Activated naive CD4-positive, alpha-beta T cell treated with anti-CD3 and anti-CD28 coated beads, Interleukin-2, amount 50 U/mL, for 72 hours (primary cell): Measurements from ENCODE around the gene PRSS3. TPM values are rescaled to one million over a fixed set of nuclear protein-coding genes. Genes with fewer than 3 reads are reported as not detected.
"Not testable (repeated sequence)": the region's sequence is repeated elsewhere in the genome, so short reads cannot be mapped to it uniquely, and the experiment has no call there.

Experiments
- ATAC-seq, 2 donors: fragments of 150-1000 bp; cut with Tn5 transposase; 2 replicates each; pipeline ENCODE4 v1.10.0; 2021; ENCODE audit warnings: mild to moderate bottlenecking in 2 of 2, moderate library complexity in 2 of 2
- DNase-seq, 2 donors: peaks; one replicate each; pipeline ENCODE4 v3.0.0; 2021 to 2022; ENCODE audit warnings: low spot score in 2 of 2
- H3K27ac Mint-ChIP-seq, 2 donors: one replicate each; pipeline ENCODE4 v1.8.0; 2022; ENCODE audit warnings: mild to moderate bottlenecking in 2 of 2, mixed read lengths in 2 of 2
- H3K36me3 Mint-ChIP-seq, 2 donors: one replicate each; pipeline ENCODE4 v1.8.0; 2022; ENCODE audit warnings: mixed read lengths in 2 of 2
- H3K9me3 Mint-ChIP-seq, 2 donors: one replicate each; pipeline ENCODE4 v1.8.0; 2022; ENCODE audit warnings: mixed read lengths in 2 of 2
- total RNA-seq, 2 donors: library from RNA; stranded (reverse); gene quantifications; one replicate each; pipeline ENCODE4 v1.2.3, GENCODE V29; 2022

PRSS3 gene
- total RNA-seq, 2 donors from 2014 or later = not detected

- ATAC-seq (peak; percentile 86 to 87), DNase-seq (peak in 1 of 2 donors; percentile 49)
- Mint-ChIP-seq H3K27ac (no peak overlapping the region), H3K36me3 (no peaks in the 10 kb centered on the region), H3K9me3 (no peaks in the 10 kb centered on the region)
Observed at GRCh38 chr9:33778700-33779351, 16.5 kb upstream of the PRSS3 start.

DNA sequence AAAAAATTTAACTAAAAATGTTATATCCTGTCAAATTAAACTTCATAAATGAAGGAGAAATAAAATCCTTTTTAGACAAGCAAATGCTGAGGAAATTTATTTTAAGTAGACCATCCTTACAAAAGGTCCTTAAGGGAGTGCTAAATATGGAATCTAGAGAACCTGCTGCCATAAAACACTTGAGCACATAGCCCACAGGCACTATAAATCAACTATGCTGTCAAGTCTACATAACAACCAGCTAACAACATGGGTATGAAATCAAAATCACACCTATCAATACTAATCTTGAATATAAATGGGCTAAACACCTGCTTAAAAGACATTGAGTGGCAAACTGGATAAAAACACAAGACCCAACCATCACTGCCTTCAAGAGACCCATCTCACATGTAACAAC, 15.1 kb upstream of the PRSS3 start:
- DNase-seq (no peak), ATAC-seq (no peak)
- H3K27ac Mint-ChIP-seq = no peak overlapping the region
- H3K9me3 Mint-ChIP-seq = no peaks in the 10 kb centered on the region
- H3K36me3 Mint-ChIP-seq = no peaks in the 10 kb centered on the region

GRCh38 chr9:33781736-33782135, 13.6 kb upstream of the PRSS3 start:
- Mint-ChIP-seq H3K9me3 (no peaks in the 10 kb centered on the region), H3K27ac (no peak overlapping the region), H3K36me3 (no peaks in the 10 kb centered on the region)
- ATAC-seq (no peak), DNase-seq (no peak)

- DNase-seq = no peak
- no peak for ATAC-seq
- no peak overlapping the region for H3K27ac Mint-ChIP-seq
- no peaks in the 10 kb centered on the region for H3K36me3 Mint-ChIP-seq
- no peaks in the 10 kb centered on the region for H3K9me3 Mint-ChIP-seq
Observed at GRCh38 chr9:33782395-33783152, 12.8 kb upstream of the PRSS3 start.

DNA sequence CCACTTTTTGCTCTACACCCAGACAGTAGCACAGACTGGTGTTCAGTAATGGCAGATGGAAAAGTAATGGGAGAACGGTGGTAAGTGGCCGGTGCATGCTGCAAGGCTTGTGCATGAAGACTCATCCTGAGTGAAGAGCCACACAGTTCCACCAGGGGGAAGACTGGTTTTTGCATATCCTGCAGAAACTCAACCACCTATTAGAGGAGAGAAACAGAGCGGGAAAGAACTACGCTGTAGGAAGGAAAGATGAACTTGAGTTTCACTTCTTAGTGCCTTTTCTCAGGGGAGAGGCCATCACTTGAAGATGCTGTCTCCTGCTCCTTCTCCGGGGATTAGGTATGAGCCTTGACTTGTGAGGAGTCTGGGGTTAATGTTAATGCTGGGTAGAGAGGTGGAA, 9.4 kb upstream of the PRSS3 start:
- no peaks in the 10 kb centered on the region for H3K9me3 Mint-ChIP-seq
- H3K36me3 Mint-ChIP-seq = no peaks in the 10 kb centered on the region
- no peak for ATAC-seq
- no peak overlapping the region for H3K27ac Mint-ChIP-seq
- no peak for DNase-seq

GRCh38 chr9:33786681-33787080, 8.7 kb upstream of the PRSS3 start:
- DNase-seq (no peak), ATAC-seq (no peak)
- Mint-ChIP-seq H3K27ac (no peak overlapping the region), H3K9me3 (no peaks in the 10 kb centered on the region), H3K36me3 (no peaks in the 10 kb centered on the region)

DNA sequence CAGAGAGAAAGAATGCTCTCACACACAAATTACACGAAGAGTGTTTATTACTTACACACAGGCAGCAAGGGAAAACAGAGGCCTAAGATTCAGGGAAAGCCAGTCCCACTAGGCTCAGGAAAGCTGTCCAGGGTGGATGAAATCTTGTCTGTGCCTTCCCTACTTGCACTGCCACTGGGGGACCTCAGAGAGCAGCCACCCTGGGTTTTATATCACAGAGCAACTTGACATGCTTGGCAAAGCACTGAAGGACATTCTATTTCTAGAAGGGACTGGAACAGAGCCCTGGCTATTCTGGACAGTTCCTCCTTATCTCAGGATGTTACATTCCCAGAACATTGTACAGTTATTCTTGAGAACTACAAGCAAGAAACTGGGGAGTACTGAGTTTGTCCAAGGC, 7.5 kb upstream of the PRSS3 start:
- ATAC-seq (no peak), DNase-seq (no peak)
- H3K27ac Mint-ChIP-seq = no peak overlapping the region
- H3K36me3 Mint-ChIP-seq = no peaks in the 10 kb centered on the region
- H3K9me3 Mint-ChIP-seq = no peaks in the 10 kb centered on the region

DNA sequence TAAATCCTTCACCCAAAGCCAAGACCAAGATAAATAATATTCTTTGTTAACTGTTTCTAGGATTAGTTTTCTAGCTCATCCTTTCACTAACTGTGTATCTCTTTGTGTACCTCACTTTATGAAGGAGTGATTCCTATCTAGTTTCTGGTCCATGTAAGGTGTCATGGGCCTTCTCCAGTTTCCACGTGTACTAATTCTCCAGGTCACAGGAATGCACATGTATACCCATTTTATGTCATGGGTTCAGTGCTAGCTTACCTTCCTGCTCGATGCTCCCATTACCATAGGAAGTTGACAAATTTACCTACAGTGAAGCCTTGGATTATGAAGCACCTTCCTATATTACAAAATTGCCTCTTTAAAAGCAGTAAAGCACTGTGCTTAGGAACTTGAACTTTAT, 5.9 kb upstream of the PRSS3 start:
- ATAC-seq, DNase-seq, H3K9me3 Mint-ChIP-seq: not testable (repeated sequence)

DNA sequence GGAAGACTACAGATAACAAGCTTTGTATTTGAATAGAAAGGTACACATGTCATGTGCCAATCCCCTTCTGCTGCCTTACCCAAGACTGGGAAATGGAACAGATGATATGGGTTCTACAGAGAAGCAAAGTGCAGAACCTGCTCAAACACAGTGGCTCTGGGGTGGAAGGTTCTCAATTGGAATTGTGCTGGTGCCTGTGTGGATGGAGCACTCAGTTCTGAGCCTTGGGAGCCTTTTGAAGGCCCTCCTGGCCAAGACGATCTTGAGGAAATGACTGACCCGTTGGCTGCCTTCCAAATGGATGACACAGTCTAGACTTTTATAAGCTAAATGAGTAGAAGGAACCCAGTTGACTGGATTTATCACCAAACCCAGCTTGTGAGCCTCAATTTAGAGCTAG, 4.2 kb upstream of the PRSS3 start:
- Mint-ChIP-seq H3K27ac (no peak overlapping the region), H3K9me3 (no peaks in the 10 kb centered on the region), H3K36me3 (no peaks in the 10 kb centered on the region)
- ATAC-seq (no peak), DNase-seq (no peak)

More for the DNA sequence above, 5.9 kb upstream of the PRSS3 start:
- H3K36me3 Mint-ChIP-seq, H3K27ac Mint-ChIP-seq: not testable (repeated sequence)

DNA sequence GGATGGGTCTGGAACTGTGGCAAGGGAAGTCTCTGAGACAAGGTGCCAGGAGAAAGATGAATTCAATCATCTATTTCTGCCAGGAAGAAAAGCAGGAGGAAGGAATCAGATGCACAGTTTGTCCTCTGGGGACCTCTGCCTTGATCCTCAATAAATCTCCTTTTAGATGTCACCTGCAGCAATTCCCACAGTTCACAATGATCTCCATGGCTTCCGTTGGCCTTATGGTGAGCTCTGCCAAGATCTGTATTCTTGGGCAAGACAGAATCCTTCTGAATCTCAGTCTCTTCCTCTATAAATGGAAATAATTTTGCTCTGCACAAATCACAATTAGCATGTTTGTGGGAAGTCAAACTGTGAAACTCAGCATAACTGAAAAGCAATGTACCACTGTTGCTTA, 1.9 kb upstream of the PRSS3 start:
- not testable (repeated sequence) for ATAC-seq, DNase-seq, H3K9me3 Mint-ChIP-seq, H3K36me3 Mint-ChIP-seq, H3K27ac Mint-ChIP-seq

DNA sequence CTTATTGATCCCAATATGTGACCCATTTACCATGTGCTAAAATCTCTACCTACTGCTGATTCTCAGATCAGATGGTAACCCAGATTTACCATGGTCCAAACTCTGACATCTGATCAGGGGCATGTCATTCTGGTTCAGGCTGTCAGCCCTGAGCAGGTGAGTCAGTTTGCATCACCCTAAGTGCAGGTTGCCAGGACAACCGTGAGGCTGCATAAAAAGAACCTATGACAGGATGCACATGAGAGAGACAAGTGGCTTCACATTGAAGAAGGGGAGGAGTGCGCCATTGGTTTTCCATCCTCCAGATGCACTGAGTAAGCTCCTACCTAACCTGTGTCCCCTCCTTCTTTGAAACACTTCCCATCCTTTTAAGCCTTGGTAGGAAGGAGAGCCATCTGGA, 801 bp upstream of the PRSS3 start:
- DNase-seq (no peak), ATAC-seq (peak; percentile 70 to 80)
- H3K36me3 Mint-ChIP-seq = no peaks in the 10 kb centered on the region
- no peaks in the 10 kb centered on the region for H3K9me3 Mint-ChIP-seq
- no peak overlapping the region for H3K27ac Mint-ChIP-seq

DNA sequence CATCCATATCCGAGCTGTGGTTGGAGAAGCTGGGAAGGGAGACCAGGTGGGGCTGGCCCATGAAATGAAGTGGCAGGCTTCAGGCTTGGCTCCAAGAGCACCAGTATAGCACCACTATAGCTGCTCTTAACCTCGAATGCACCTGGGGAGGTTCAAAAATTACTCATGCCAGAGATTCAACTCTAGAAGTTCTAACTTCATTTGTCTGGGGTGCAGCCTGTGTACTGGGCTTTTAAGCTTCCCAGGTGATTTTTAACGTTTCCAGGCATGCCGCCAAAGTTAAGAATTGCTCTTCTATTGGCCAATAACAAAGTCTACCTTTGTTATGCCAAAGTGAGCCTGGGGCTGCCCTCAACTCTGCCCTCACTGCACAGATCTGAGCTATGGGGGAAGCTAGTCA, 458 bp downstream of the PRSS3 start:
- ATAC-seq (peak in 1 of 2 donors; percentile 24), DNase-seq (no peak)
- Mint-ChIP-seq H3K27ac (peak overlapping the region in 1 of 2 donors; percentile 5), H3K36me3 (no peaks in the 10 kb centered on the region), H3K9me3 (no peaks in the 10 kb centered on the region)

DNA sequence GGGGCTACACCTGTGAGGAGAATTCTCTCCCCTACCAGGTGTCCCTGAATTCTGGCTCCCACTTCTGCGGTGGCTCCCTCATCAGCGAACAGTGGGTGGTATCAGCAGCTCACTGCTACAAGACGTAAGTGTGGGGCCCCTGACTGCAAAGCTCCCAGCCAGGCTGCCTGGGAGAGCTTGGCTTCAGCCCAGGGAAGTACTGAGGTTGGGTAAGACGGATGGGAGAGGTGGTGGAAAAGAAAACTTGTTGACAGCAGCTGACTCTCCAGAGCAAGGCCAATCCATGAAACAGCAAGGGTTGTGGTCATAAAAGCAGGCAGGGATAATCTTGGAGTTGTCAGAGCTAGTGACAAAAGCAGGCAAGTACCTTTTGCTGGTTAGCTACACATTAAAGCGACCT, 1.3 kb downstream of the PRSS3 start:
- not testable (repeated sequence) for H3K9me3 Mint-ChIP-seq, H3K27ac Mint-ChIP-seq, DNase-seq, H3K36me3 Mint-ChIP-seq, ATAC-seq

DNA sequence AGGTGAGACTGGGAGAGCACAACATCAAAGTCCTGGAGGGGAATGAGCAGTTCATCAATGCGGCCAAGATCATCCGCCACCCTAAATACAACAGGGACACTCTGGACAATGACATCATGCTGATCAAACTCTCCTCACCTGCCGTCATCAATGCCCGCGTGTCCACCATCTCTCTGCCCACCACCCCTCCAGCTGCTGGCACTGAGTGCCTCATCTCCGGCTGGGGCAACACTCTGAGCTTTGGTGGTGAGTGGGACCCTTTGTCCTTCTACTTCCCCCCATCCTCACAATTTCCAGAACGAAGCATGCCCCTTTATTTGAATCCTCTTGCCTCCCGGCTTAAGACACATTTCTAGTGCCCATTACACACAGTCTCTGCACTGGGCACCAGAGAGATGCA, 2.5 kb downstream of the PRSS3 start:
- DNase-seq = no peak
- no peaks in the 10 kb centered on the region for H3K36me3 Mint-ChIP-seq
- H3K9me3 Mint-ChIP-seq = no peaks in the 10 kb centered on the region
- no peak overlapping the region for H3K27ac Mint-ChIP-seq
- no peak for ATAC-seq

DNA sequence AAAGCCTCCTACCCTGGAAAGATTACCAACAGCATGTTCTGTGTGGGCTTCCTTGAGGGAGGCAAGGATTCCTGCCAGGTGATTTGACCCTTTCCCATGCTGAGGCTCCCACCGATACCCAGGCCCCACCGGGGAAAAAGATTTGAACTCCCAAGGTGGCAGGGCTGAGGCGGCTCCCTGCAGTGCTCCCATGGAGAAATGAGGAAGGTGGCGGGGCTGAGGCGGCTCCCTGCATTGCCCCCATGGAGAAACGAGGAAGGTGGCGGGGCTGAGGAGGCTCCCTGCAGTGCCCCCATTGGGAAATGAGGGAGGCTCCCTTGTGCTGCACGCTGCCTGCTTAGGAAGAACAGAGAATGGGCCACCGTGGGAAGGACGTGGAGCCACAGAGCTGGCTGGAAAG, 3.2 kb downstream of the PRSS3 start:
- H3K9me3 Mint-ChIP-seq = no peaks in the 10 kb centered on the region
- no peaks in the 10 kb centered on the region for H3K36me3 Mint-ChIP-seq
- ATAC-seq (no peak), DNase-seq (no peak)
- H3K27ac Mint-ChIP-seq = no peak overlapping the region

DNA sequence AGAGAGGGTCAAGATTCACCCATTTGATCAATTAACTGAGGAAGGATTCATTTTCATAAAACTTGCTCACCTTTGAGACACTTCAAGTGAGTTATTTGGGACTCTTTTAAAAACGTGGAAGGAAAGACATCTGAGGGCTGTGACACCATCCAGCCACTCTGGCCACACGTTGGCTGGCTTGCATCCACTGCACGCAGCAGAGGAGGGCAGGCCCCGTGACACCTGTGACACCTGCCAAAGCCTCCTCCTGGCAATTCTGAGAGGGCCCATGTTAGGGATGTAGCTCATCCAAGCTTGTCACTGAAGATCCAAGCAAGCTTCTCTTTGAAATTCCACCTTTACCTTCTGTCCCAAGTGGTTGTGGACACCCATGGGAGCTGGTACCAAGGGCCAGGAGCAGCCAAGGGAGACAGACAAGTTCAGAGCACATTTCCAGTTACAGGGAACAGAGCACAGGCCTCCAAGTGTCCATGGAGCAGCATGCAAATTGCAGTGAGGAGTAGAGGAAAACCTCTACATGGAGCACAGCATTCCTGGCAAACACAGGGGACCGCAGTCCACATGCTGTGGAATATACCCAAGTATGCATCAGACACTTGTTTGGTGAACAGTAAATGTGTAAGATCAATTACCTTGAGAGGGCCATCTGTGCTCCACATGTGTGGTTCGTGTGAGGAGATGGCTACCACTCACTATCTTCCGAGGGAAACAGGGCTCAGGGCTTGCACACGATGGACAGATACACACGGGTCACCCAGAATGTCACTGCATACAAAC, 4.8 kb downstream of the PRSS3 start:
- H3K36me3 Mint-ChIP-seq = no peaks in the 10 kb centered on the region
- no peak for DNase-seq
- H3K9me3 Mint-ChIP-seq = no peaks in the 10 kb centered on the region
- no peak overlapping the region for H3K27ac Mint-ChIP-seq
- ATAC-seq = no peak

GRCh38 chr9:33800886-33801285, 5.5 kb downstream of the PRSS3 start:
- Mint-ChIP-seq H3K36me3 (no peaks in the 10 kb centered on the region), H3K27ac (no peak overlapping the region), H3K9me3 (no peaks in the 10 kb centered on the region)
- ATAC-seq (no peak), DNase-seq (no peak)
